SIG-M5 treated with dmso at 0.1 percent for 504 hours (cell line): ENCODE data around the gene MYO7B.

ENCODE experiments used
- DNase-seq: peaks from one replicate; lab custom pipeline; 2025; ENCODE audit not compliant: unreplicated experiment; lab: John Stamatoyannopoulos, UW

The MYO7B gene

DNA sequence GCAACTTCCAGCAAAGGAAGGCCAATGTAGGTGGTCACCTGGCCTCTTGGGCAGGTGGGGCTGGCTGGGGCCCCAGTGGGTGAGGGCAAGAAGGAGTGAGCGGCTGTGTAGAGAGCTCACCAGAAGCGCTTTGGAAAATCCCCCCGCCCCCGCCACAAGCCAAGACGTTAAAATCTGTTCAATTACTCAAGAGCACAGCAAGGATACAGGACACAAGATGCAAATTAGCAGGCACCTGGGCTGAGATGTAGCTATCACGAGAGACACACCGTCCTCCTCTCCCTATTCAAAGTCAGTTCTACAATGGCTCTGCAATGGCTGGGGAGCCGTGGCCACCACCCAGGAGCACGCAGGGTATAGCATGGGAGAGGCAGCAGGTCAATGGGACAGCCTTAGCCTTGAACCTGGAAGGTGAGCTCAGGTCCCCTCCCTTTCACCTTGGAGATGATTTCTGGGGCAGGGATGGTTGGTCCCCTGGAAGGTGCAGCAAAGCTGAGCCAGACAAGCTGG is 72.0 kb downstream of the MYO7B start:
- no peak for DNase-seq

DNA sequence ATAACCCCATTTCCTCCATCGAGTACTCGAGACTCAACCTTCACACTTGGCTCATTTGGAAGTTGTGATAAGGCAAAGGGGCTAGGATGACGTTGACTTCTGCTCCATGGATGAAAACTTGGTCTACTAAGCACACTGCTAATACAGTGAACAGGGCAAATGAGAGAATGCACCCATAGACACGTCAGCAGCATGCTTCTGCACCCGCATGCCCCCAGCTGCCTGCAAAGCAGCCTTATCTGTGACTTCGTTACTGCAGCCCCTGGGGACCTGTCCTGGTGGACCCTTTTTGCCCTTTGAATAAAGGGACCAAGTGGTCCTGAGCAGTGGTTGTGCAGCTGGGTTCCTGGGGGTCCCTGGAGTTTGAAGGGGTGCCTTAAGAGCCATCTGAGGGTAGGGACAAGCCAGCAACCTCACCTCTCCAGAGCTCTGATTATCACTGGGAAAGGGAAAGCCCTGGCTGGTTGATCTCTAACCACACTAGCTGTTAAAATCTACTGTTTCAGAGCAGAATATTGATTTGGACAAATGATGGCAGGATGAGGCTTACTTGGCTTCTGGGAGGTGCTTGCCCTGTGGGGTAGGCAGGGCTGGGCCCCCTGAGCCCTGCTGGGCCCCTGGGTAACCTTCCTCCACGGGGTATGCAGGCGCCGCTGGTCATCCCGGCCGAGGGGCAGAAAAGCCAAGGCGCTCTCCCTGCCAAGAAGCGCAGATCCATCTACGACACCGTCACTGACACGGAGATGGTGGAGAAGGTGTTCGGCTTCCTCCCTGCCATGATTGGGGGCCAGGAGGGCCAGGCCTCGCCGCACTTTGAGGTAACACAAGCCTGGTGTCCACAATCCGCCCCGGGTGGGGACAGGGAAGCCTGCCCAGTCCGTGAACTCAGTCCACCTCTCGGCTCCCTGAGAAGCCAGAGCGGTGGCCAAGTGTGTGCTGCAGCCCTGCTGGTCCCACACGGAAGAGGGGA is 72.9 kb downstream of the MYO7B start:
- no peak for DNase-seq

DNA sequence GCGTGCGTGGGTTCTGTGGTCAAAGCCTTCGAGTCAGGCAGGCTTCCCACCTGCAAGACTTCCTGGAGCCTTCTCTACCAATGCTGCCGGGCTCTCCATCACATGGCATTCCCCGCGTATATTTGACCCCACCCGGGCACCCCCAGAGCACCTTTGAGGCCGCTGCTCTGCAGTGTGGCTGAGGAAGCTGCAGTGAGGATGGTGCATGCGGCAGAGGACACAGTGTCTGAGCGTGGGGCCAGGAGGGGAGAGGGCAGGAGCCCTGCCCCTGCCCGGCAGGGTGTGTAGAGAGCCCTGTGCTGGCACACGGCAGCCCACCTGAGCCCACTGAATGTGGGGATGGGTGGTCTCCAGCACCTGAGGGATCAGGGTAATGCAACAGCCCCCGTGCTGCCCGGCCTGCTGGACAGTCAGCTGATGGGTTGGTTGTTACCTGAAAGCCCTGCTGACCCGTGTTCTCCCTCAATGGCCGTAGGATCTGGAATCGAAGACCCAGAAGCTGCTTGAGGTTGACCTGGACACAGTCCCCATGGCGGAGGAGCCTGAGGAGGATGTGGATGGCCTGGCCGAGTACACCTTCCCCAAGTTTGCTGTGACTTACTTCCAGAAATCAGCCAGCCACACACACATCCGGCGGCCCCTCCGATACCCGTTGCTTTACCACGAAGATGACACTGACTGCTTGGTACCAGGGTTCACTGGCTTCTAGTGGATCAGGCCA is 73.7 kb downstream of the MYO7B start:
- DNase-seq: no peak

DNA sequence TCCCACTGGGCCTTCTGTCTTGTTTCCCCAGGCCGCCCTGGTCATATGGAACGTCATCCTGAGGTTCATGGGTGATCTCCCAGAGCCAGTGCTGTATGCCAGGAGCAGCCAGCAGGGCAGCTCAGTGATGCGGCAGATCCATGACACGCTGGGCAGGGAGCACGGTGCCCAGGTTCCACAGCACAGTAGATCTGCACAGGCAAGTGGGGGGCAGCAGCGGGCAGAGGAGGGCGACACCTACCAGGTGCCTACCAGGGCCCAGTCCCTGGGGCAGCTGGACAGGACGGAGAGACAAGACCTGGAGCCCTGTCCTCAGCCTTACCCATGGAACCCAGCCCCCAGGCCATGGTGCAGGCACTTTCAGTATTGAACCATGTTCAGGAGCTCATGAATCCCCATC is 74.3 kb downstream of the MYO7B start:
- no peak for DNase-seq

DNA sequence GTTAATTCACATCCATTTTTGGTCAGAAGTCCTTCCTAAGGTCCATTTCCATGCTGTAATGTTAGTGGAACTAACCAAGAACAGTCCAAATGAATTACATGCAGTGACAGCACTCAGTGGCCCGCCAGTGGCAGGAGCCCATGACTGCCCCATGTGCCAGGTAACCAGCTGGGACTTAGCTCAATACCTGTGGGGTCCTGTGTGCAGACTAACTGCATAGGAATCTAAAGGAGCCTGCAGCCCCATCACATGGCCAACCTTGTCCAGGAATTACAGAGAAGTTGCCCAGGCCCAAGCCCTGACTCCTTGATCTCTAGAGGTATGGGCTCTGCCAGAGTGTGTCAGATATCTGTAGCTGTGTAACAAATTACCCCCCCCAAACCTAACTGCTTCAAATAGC is 75.1 kb downstream of the MYO7B start:
- DNase-seq: no peak

DNA sequence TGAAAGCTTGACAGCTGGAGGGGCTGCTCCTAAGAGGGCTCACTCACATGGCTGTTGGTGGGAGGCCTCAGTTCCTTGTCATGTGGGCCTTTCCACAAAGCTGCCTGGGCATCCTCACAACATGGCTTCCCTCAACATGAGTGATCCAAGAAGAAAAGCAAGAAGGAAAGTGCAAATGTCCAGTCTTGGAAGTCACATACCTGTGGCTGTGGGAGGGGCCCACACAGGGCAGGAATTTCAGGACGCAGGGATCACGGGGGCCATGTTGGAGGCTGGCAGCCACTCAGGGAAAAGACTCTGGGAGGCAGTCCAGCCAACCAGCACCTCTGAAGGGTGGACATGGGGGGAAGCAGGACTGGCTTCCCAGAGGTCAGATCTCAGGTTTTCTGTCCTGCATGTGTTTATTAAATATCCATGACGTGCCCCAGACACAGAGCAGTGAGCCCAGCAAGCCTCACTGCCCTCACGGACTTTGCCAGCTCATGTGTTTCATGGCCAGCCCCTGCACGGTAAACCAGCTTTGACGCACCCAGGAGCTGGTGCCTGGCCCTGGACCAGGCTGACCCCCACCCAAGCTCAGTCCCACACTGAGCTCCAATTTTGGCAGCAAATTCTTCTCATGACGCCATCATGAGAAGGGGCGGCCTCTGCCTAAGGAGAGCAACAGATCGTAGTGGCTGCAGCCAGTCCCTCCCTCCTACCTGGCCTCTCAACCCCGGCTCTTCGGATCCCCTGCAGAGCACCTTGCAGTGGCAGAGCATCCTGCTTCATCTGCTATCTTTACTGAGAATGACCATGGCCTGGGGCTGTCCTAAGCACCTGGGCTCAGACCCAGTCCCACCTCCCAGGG is 75.8 kb downstream of the MYO7B start:
- no peak for DNase-seq

DNA sequence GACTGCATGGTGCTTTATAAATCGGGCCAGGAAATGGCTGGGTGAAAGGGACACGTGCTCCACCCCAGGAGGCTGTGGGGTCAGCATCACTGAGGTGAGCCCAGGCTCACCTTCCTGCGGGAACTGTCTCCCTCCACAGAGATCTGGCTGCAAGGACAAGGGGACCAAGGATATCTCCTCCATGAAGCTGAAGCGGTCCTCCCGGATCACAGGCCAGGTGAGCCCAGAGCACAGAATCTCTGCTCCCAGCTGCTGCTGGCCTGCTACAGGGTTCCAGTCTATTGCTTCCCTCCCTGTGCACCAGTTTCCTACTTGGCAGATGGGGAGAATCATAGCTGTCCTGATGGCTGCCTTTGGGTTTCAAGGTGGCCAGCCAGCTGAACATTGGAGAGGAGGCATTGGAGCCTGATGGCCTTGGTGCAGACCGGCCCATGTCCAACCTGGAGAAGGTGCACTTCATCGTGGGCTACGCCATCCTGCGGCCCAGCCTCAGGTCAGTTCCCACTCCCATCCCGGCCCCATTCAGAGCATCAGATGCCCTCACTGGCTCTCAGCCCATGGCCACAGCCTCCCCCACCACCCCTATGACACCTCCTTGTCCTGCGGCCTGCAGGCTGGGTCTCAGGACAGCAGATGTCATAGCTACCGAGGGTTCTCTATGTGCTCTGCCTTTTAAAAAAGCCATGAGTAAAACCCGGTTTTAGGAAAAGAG is 76.8 kb downstream of the MYO7B start:
- no peak for DNase-seq

DNA sequence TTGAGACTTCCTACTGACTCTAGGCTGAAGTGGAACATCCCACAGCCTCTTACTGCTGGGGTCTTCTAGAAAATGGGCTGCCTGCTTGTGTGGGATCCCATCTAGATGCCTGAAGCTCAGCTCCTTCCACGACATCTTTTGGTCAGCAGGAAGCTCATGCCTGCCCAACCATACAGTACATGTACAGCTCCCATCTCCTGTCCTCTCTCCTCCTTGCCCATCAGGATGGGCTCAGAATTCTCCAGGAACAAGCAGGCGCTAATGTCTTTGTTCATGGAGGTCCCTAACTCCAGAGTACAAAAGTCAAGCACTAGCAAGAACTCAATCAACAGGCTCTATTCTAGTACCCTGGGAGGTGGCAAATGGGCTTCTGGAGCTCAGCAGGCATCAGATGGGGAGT is 78.8 kb downstream of the MYO7B start:
- DNase-seq: no peak

DNA sequence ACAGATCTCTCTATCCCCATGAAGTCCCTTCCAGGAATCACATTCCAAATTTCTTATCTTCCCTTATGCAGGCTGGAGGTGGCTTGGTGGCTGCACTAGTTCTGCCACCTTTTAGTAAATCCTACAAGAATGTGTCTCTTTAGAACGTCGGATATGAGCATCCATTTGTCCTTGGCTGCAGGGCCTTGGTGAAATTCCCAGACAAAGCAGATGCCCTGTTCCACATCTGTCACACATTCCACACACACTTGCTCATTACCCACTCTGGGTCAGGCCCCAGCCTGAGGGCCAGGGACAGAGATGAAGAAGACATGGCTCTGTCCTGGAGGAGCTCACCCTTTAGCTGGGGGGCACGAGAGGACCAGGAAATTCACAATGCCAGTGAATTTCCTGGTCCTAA is 79.2 kb downstream of the MYO7B start:
- no peak for DNase-seq

DNA sequence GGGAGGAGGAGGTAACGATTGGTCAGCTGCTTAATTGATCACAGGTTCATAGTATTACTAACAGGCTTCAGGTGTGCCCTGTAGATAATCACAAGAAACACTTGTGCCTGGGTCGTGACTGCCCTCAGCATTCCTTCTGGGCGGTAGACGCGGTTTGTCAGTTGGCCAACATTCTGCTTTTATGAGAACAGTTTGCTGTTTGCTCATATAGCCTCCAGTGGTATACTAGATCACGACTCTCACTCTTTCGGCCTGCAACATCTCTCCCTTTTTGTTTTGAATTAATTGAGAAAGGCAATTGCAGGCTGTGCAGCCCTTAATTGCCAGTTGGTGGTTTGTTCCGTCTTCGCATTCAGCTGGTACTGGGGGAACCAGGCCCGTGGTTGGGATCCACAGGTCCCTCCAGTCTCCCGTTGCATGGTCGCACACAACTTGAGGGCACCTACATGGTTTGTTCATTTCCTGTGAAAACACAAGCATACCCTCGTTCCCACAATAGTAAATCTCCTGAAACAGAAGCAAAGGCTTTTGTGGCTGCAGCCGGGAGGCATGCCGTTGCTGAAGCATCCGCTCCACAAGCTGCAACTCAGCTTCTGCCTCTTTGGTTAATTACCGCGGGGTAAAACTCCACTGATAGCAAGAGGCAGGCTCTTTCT is 80.2 kb downstream of the MYO7B start:
- DNase-seq: no peak

DNA sequence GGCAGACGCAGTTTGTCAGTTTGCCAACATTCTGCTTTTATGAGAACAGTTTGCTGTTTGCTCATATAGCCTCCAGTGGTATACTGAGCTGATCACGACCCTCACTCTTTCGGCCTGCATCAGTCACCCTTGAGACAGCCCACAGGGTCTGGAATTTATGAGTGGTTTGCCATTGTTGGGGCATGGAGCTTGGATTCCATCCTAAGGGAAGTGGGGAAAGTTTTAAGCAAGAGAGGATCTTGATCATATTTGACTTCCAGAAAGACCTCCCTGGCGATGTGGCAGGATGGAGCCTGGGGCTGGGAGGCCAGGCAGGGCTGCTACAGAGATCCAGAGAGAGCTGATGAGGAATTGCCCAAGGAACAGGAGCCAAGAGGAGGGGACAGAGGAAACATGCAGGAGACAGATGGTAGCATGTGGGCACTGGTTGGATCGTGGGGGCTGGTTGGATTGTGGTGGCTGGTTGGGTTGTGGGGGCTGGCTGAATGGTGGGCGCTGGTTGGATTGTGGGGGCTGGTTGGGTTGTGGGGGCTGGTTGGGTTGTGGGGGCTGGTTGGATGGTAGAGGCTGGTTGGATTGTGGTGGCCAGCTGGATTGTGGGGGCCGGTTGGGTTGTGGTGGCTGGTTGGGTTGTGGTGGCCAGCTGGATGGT is 83.2 kb downstream of the MYO7B start:
- DNase-seq: no peak

DNA sequence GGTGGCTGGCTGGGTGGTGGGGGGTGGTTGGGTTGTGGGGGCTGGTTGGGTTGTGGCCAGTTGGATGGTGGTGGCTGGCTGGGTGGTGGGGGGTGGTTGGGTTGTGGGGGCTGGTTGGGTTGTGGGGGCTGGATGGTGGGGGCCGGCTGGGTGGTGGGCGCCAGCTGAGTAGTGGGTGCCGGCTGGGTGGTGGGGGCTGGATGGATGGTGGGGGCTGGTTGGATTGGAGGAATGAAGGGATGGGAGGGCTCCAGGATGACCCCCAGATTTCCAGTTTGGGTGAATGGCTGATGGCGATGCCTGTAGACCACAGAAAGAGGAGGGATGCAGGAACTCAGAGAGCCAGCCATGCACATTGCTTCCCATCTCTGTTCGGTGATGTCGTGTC is 83.7 kb downstream of the MYO7B start:
- no peak for DNase-seq

DNA sequence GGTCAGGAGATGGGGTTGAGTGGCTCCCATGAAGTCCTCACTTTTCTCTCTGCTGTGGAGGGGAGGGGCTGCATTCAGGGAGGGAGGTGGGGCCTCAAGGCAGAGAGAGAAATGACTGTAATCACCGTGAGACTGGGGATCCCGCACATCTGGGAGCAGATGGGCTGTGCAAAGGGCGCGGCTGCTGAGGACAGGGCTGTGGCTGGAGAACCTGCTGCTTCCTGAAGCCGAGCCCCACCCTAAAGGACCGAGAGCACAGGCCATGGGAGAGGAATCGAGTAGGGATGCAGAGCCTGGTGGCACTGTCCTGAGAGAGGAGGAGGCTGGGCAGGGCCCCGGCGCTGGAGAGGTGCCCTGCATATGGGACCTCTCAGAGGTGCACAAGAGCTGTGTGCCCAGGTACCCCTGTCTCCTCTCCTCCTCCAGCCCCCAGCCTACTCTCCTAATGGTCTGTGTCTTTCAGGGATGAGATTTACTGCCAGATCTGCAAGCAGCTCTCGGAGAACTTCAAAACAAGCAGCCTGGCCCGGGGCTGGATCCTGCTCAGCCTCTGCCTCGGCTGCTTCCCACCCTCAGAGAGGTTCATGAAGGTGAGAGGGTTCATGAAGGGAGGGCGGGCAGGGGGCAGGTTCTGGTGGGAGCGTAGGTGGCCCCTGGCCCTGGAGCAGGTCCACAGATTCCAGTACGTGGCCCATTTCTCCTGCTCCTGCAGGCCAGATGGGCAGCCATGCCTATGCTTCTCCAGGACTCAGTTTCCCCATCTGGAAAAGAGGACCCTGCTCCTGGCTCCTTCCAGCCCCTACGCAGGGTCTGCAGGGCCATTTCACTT is 84.6 kb downstream of the MYO7B start:
- no peak for DNase-seq

DNA sequence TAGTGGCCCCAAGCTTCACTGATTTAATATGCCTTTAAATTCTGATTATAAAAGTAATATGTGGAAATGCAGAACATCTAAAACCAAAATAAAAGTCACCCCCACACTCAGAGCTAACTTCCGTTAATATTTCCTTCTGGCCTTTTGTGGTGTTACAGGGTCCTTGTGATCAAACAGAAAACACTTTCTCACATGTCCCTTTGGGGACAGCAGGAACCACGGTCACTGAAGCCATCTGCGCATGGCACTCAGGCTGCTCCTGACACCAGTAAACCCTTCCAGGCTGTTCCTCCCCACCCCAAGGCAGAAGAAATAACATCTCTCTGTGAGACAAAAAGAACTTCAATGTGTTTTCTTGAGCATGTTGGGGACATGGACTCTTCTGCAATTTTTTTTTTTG is 85.4 kb downstream of the MYO7B start:
- no peak for DNase-seq

DNA sequence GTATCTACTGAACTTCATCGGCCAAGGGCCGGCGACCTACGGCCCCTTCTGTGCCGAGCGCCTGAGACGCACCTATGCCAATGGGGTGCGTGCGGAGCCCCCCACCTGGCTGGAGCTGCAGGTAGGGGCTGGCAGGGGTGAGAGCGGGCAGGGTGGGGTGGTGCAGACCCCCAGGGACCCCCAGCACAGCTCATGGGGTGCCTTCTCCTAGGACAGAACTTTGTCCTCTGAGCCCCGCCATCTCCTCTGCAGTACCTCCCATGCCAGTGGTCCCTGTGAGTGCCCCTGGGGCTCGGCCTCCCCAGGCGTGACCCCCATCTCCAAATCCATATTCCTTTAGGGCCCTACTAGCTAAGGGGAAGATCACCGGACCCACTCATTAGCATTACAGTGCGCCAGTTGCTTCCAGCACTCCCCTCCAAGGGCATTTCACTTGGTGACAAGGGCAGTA is 86.5 kb downstream of the MYO7B start:
- DNase-seq: no peak

DNA sequence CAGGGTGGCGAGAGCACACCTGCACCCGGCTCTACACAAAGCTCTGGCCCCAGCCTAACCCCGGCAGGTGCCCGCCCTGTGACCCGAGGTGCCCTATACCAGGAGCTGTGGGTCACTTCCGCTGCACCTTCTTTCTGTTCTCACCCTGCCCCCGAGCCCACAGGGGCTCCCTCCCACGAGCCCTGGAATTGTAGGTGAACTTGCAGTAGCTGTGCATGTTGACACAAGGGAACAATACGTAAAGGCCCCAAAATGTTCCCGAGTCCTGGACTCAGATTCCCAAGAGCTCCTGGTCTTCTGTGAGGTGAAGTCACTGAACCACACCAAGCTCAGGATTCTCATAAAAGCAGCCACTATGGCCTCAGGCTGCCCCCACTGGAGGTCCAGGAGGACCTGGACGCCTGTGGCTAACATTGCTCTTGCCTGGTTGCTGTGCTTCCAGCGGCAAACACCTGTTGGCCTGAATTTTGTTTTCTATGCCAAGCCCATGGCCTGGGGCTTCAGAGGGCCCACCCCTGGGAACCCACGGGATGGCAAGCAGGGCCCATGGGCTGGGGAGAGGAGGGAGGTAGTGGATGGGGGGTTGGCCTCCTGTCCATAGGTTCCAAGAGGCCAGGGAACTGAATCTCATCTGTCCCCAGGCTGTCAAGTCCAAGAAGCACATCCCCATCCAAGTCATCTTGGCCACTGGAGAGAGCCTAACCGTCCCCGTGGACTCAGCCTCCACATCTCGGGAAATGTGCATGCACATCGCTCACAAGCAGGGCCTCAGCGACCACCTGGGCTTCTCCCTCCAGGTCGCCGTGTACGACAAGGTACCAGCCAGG is 87.3 kb downstream of the MYO7B start:
- DNase-seq: no peak

DNA sequence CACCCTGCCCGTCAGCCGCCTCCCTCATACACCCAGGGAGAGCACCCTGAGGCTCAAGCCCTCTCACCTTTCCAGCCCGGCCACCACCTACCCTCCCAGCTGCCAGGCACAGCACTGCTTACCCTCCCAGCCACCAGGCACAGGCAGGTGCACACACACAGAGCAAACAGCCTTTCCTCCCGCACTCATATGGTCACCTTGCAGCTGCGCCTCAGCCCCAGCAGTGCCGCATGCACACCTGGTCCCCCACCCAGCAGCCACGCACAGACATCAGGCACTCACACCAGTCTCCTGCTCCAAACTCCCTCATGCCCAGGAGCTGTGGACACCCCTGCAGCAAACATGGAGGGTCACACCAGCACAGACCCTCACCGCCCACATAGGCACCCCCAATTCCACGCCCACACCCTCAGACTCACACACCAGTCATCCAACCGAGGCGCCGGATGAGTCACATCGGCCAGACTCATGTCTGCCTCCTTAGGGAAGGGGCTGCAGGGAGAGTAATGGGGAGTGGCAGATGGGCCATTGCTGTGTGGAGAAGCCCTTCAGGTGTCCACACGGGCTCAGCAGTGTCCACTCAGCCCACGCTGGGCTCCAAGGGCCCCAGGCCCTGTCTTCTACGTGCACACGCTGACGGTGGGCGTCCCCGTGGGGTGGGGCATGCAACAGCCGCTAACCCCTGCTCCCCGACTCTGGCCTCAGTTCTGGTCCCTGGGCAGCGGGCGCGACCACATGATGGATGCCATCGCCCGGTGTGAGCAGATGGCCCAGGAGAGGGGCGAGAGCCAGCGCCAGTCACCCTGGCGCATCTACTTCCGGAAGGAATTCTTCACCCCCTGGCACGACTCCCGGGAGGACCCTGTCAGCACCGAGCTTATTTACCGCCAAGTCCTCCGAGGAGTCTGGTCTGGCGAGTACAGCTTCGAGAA is 88.2 kb downstream of the MYO7B start:
- DNase-seq: no peak
